A549 treated with AZD9567 at 1 μM for 4 hours (cell line): ENCODE results near the gene USP17L10. TPM values are rescaled to one million over a fixed set of nuclear protein-coding genes. Genes with fewer than 3 reads are reported as not detected.

ENCODE experiments used
- total RNA-seq: library from RNA; stranded (reverse); fragments of 200-300 nt; extraction: Qiagen RNA extraction; gene quantifications from 5 replicates; pipeline ENCODE4 v1.2.3, GENCODE V29; 2022; ENCODE audit not compliant: insufficient read depth

The USP17L10 gene, protein sequence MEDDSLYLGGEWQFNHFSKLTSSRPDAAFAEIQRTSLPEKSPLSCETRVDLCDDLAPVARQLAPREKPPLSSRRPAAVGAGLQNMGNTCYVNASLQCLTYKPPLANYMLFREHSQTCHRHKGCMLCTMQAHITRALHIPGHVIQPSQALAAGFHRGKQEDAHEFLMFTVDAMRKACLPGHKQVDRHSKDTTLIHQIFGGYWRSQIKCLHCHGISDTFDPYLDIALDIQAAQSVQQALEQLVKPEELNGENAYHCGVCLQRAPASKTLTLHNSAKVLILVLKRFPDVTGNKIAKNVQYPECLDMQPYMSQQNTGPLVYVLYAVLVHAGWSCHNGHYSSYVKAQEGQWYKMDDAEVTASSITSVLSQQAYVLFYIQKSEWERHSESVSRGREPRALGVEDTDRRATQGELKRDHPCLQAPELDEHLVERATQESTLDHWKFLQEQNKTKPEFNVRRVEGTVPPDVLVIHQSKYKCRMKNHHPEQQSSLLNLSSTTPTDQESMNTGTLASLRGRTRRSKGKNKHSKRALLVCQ
- total RNA-seq, result not detected in 5 replicates

DNA sequence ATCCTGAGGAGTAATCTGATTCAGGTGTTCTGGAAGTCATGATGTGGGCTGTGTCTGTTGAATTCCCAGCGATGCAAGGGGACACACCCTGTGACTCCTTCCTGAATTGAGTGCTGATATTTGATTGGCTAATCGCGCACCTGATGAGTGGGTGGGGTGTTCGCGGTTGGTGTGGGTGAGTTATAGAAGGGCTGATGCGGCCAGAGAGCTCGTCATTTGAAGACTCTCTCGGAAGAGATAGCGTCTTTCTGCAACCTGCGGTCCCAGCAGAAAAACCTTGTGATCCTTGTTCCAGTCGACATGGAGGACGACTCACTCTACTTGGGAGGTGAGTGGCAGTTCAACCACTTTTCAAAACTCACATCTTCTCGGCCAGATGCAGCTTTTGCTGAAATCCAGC, at the start of gene USP17L10:
TSS of gene USP17L10 (plus strand) at position 301 of the 400 bp plus-strand sequence. CDS start at position 301, 0 bp downstream.

DNA sequence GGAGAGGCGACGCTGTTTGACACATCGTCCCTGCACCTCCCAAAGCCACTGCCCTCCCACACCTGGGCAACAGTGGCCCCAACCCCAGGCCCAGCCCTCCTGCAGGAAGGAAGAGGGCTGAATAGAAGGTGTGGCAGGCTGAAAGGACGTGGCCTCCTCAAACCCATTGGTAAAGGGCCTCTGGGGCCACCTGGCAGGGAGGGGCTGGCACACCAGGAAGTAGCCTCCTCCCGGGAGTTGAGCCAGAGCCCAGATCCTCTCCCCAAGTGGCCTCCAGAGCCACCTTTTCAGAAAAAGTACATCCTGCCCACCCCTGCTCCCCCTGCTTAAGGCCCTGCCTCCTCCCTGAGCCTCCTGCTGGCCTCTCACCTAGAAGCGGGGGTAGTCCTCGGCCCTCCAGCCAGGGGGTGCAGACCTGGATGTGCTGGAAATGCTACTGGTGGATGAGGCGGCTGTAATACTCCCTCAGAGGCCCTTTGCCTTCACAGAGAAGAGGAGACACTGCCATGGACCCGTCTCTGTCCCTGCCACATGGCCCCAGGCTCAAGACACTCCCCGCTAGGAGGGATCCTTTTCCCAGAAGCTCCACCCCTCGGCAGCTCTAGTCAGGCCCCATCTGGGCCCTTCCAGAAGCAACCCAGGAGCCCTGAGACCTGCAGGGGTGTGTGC, 40.5 kb upstream of the USP17L10 start, which contains the start of gene FAM90A26:
TSS of gene FAM90A26 (plus strand) at position 619 of the 669 bp plus-strand sequence. CDS start 2,764 bp downstream, outside the sequence.

DNA sequence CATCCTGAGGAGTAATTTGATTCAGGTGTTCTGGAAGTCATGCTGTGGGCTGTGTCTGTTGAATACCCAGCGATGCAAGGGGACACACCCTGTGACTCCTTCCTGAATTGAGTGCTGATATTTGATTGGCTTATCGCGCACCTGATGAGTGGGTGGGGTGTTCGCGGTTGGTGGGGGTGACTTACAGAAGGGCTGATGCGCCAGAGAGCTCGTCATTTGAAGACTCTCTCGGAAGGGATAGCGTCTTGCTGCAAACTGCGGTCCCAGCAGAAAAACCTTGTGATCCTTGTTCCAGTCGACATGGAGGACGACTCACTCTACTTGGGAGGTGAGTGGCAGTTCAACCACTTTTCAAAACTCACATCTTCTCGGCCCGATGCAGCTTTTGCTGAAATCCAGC, 4.6 kb downstream of the USP17L10 start, which contains the start of gene USP17L11:
TSS of gene USP17L11 (plus strand) at position 301 of the 400 bp plus-strand sequence. CDS start at position 301, 0 bp downstream.

DNA sequence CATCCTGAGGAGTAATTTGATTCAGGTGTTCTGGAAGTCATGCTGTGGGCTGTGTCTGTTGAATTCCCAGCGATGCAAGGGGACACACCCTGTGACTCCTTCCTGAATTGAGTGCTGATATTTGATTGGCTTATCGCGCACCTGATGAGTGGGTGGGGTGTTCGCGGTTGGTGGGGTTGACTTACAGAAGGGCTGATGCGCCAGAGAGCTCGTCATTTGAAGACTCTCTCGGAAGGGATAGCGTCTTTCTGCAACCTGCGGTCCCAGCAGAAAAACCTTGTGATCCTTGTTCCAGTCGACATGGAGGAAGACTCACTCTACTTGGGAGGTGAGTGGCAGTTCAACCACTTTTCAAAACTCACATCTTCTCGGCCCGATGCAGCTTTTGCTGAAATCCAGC, 9.4 kb downstream of the USP17L10 start, which contains the start of gene USP17L12:
TSS of gene USP17L12 (plus strand) at position 301 of the 400 bp plus-strand sequence. CDS start at position 301, 0 bp downstream.

DNA sequence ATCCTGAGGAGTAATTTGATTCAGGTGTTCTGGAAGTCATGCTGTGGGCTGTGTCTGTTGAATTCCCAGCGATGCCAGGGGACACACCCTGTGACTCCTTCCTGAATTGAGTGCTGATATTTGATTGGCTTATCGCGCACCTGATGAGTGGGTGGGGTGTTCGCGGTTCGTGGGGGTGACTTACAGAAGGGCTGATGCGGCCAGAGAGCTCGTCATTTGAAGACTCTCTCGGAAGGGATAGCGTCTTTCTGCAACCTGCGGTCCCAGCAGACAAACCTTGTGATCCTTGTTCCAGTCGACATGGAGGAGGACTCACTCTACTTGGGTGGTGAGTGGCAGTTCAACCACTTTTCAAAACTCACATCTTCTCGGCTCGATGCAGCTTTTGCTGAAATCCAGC, 14.1 kb downstream of the USP17L10 start, which contains the start of gene USP17L13:
TSS of gene USP17L13 (plus strand) at position 301 of the 400 bp plus-strand sequence. CDS start at position 301, 0 bp downstream.

DNA sequence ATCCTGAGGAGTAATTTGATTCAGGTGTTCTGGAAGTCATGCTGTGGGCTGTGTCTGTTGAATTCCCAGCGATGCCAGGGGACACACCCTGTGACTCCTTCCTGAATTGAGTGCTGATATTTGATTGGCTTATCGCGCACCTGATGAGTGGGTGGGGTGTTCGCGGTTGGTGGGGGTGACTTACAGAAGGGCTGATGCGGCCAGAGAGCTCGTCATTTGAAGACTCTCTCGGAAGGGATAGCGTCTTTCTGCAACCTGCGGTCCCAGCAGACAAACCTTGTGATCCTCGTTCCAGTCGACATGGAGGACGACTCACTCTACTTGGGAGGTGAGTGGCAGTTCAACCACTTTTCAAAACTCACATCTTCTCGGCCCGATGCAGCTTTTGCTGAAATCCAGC, 23.6 kb downstream of the USP17L10 start, which contains the start of gene USP17L15:
TSS of gene USP17L15 (plus strand) at position 301 of the 400 bp plus-strand sequence. CDS start at position 301, 0 bp downstream.

DNA sequence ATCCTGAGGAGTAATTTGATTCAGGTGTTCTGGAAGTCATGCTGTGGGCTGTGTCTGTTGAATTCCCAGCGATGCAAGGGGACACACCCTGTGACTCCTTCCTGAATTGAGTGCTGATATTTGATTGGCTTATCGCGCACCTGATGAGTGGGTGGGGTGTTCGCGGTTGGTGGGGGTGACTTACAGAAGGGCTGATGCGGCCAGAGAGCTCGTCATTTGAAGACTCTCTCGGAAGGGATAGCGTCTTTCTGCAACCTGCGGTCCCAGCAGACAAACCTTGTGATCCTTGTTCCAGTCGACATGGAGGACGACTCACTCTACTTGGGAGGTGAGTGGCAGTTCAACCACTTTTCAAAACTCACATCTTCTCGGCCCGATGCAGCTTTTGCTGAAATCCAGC, 33.1 kb downstream of the USP17L10 start, which contains the start of gene USP17L17:
TSS of gene USP17L17 (plus strand) at position 301 of the 400 bp plus-strand sequence. CDS start at position 301, 0 bp downstream.

DNA sequence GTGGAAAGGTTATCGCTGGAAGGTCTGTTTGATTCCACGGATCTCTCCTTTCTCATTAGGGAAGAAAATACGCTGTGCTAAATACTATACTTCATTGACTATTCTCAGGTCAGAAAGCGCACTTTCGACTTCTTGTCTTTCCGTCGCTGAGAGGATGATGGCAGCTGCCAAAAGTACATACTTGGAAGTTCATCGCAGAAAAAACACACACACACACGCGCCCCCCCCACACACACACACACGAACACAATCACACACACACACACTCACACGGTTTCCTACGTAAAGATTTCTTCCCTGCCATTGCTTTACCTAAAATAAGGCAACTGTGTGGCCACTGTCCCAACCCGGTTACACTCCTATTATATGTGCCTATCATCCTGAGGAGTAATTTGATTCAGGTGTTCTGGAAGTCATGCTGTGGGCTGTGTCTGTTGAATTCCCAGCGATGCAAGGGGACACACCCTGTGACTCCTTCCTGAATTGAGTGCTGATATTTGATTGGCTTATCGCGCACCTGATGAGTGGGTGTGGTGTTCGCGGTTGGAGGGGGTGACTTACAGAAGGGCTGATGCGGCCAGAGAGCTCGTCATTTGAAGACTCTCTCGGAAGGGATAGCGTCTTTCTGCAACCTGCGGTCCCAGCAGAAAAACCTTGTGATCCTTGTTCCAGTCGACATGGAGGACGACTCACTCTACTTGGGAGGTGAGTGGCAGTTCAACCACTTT, 37.7 kb downstream of the USP17L10 start, which contains the start of gene USP17L18:
TSS of gene USP17L18 (plus strand) at position 678 of the 728 bp plus-strand sequence. CDS start at position 678, 0 bp downstream.

DNA sequence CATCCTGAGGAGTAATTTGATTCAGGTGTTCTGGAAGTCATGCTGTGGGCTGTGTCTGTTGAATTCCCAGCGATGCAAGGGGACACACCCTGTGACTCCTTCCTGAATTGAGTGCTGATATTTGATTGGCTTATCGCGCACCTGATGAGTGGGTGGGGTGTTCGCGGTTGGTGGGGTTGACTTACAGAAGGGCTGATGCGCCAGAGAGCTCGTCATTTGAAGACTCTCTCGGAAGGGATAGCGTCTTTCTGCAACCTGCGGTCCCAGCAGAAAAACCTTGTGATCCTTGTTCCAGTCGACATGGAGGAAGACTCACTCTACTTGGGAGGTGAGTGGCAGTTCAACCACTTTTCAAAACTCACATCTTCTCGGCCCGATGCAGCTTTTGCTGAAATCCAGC, 42.6 kb downstream of the USP17L10 start, which contains the start of gene USP17L19:
TSS of gene USP17L19 (plus strand) at position 301 of the 400 bp plus-strand sequence. CDS start at position 301, 0 bp downstream.

DNA sequence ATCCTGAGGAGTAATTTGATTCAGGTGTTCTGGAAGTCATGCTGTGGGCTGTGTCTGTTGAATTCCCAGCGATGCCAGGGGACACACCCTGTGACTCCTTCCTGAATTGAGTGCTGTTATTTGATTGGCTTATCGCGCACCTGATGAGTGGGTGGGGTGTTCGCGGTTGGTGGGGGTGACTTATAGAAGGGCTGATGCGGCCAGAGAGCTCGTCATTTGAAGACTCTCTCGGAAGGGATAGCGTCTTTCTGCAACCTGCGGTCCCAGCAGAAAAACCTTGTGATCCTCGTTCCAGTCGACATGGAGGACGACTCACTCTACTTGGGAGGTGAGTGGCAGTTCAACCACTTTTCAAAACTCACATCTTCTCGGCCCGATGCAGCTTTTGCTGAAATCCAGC, 47.4 kb downstream of the USP17L10 start, which contains the start of gene USP17L20:
TSS of gene USP17L20 (plus strand) at position 301 of the 400 bp plus-strand sequence. CDS start at position 301, 0 bp downstream.

Other genes starting within 250 kb of the USP17L10 start
- 0.02 TPM in 1 of 5 replicates, not detected in the others for gene FAM90A26, start 40.2 kb upstream of the USP17L10 start, total RNA-seq
- gene USP17L11, start 4.7 kb downstream of the USP17L10 start, total RNA-seq, result 0.06 TPM in 1 of 5 replicates, not detected in the others
- not detected in 5 replicates for gene USP17L12, start 9.5 kb downstream of the USP17L10 start, total RNA-seq
- not detected in 5 replicates for gene USP17L13, start 14.2 kb downstream of the USP17L10 start, total RNA-seq
- not detected in 5 replicates for gene USP17L15, start 23.7 kb downstream of the USP17L10 start, total RNA-seq
- gene USP17L17, start 33.2 kb downstream of the USP17L10 start, total RNA-seq, result not detected in 5 replicates
- gene USP17L18, start 38.0 kb downstream of the USP17L10 start, total RNA-seq, result not detected in 5 replicates
- not detected in 5 replicates for gene USP17L19, start 42.7 kb downstream of the USP17L10 start, total RNA-seq
- not detected in 5 replicates for gene USP17L20, start 47.5 kb downstream of the USP17L10 start, total RNA-seq
- gene USP17L21, start 52.2 kb downstream of the USP17L10 start, total RNA-seq, result not detected in 5 replicates
- not detected in 5 replicates for gene USP17L22, start 57.0 kb downstream of the USP17L10 start, total RNA-seq
- gene USP17L24, start 114.5 kb downstream of the USP17L10 start, total RNA-seq, result not detected in 5 replicates
- gene USP17L25, start 119.3 kb downstream of the USP17L10 start, total RNA-seq, result not detected in 5 replicates
- not detected in 5 replicates for gene USP17L26, start 124.0 kb downstream of the USP17L10 start, total RNA-seq
- gene USP17L5, start 128.7 kb downstream of the USP17L10 start, total RNA-seq, result not detected in 5 replicates
- gene USP17L27, start 133.5 kb downstream of the USP17L10 start, total RNA-seq, result not detected in 5 replicates
- not detected in 5 replicates for gene USP17L28, start 138.2 kb downstream of the USP17L10 start, total RNA-seq
- not detected in 5 replicates for gene USP17L29, start 143.0 kb downstream of the USP17L10 start, total RNA-seq
- gene USP17L30, start 152.5 kb downstream of the USP17L10 start, total RNA-seq, result not detected in 5 replicates
- not detected in 5 replicates for gene DEFB131A, start 233.8 kb downstream of the USP17L10 start, total RNA-seq